ENCODE results near the gene NUDCD3. TPM values are rescaled to one million over a fixed set of nuclear protein-coding genes. Genes with fewer than 3 reads are reported as not detected.

NUDCD3 gene
- total RNA-seq, 2 donors from 2014 or later, result 83.7 to 104 TPM

- intact Hi-C loops (cut with DNase I), result no loop called here
- ATAC-seq (peak in 1 of 2 donors; percentile 11), DNase-seq (no peak)
These were observed 3.8 kb downstream of the NUDCD3 start for GRCh38 chr7:44486693-44487092.

- DNase-seq (no peak), ATAC-seq (no peak)
- intact Hi-C loops (cut with DNase I), result no loop called here
These were observed 4.5 kb downstream of the NUDCD3 start for GRCh38 chr7:44486001-44486400.

- intact Hi-C loops (cut with DNase I), result no loop called here
- peak; percentile 53 to 59 for ATAC-seq
- DNase-seq, result no peak
These were observed 5.8 kb downstream of the NUDCD3 start for GRCh38 chr7:44484482-44485313.

GRCh38 chr7:44482502-44483485 is 7.7 kb downstream of the NUDCD3 start:
- DNase-seq (no peak), ATAC-seq (no peak)
- intact Hi-C loops (cut with DNase I), result no loop called here

GRCh38 chr7:44477938-44478337 is 12.5 kb downstream of the NUDCD3 start:
- no peak for DNase-seq
- intact Hi-C loops (cut with DNase I), result loop anchor here (5.0 kb wide), 1 partner anchor 236 kb away; no protein-coding TSS in a partner anchor
- ATAC-seq, result no peak

- ATAC-seq (peak; percentile 89 to 90), DNase-seq (peak; percentile 63)
- intact Hi-C loops (cut with DNase I), result loop anchor here (5.0 kb wide), 1 partner anchor 235 kb away; no protein-coding TSS in a partner anchor
These were observed 13.2 kb downstream of the NUDCD3 start for GRCh38 chr7:44477063-44477830.

- DNase-seq, result no peak
- intact Hi-C loops (cut with DNase I), result loop anchor here (5.0 kb wide), 1 partner anchor 234 kb away; no protein-coding TSS in a partner anchor
- ATAC-seq, result no peak
These were observed 14.1 kb downstream of the NUDCD3 start for GRCh38 chr7:44476313-44476712.

- ATAC-seq, result peak in 1 of 2 donors; percentile 25
These were observed 17.2 kb downstream of the NUDCD3 start for GRCh38 chr7:44473295-44473694.

GRCh38 chr7:44472843-44473242 is 17.6 kb downstream of the NUDCD3 start:
- DNase-seq (no peak), ATAC-seq (no peak)
- intact Hi-C loops (cut with DNase I), result no loop called here

More at GRCh38 chr7:44473295-44473694, 17.2 kb downstream of the NUDCD3 start:
- DNase-seq, result no peak
- intact Hi-C loops (cut with DNase I), result no loop called here

- intact Hi-C loops (cut with DNase I), result no loop called here
- DNase-seq, result no peak
- no peak for ATAC-seq
These were observed 18.6 kb downstream of the NUDCD3 start for GRCh38 chr7:44471850-44472249.

GRCh38 chr7:44471436-44471835 is 19.0 kb downstream of the NUDCD3 start:
- ATAC-seq, result no peak
- DNase-seq, result no peak
- intact Hi-C loops (cut with DNase I), result no loop called here

GRCh38 chr7:44470628-44471245 is 19.7 kb downstream of the NUDCD3 start:
- ATAC-seq (no peak), DNase-seq (no peak)
- intact Hi-C loops (cut with DNase I), result no loop called here

- intact Hi-C loops (cut with DNase I), result no loop called here
These were observed 20.4 kb downstream of the NUDCD3 start for GRCh38 chr7:44470135-44470479.

GRCh38 chr7:44469461-44470134 is 20.9 kb downstream of the NUDCD3 start:
- DNase-seq (no peak), ATAC-seq (no peak)
- intact Hi-C loops (cut with DNase I), result no loop called here

More at GRCh38 chr7:44470135-44470479, 20.4 kb downstream of the NUDCD3 start:
- ATAC-seq (peak in 1 of 2 donors; percentile 9), DNase-seq (no peak)

GRCh38 chr7:44467217-44467548 is 23.3 kb downstream of the NUDCD3 start:
- ATAC-seq (no peak), DNase-seq (no peak)
- intact Hi-C loops (cut with DNase I), result no loop called here

GRCh38 chr7:44466300-44467216 is 23.9 kb downstream of the NUDCD3 start:
- intact Hi-C loops (cut with DNase I), result no loop called here
- ATAC-seq, result no peak
- no peak for DNase-seq

- intact Hi-C loops (cut with DNase I), result no loop called here
- ATAC-seq, result peak; percentile 46 to 77
- no peak for DNase-seq
These were observed 25.0 kb downstream of the NUDCD3 start for GRCh38 chr7:44465490-44465889.
